Caco-2 (cell line): Measurements from ENCODE around the gene COX20. TPM values are rescaled to one million over a fixed set of nuclear protein-coding genes. Genes with fewer than 3 reads are reported as not detected.
A peak's percentile ranks its signal among the peaks of the same experiment; 100 is the strongest.

Experiments used
- BruUV-seq: library from RNA; stranded (reverse); fragments of 400-500 nt; replicated peaks from 2 replicates; lab custom pipeline; 2021; lab: Mats Ljungman, UMichigan
- CTCF ChIA-PET: fragments of 300-600 bp; sonication (Branson Sonifier 250); formaldehyde crosslinking; loops from one replicate; lab custom pipeline; 2022; ENCODE audit warnings: antibody characterized with exemption; lab: Charles Lee
- POLR2A ChIA-PET: fragments of 300-600 bp; sonication (Branson Sonifier 250); formaldehyde crosslinking; loops from one replicate; lab custom pipeline; 2022; ENCODE audit warnings: antibody characterized with exemption; lab: Charles Lee
- DNase-seq, 2 experiments: peaks; one replicate each; pipeline versions ENCODE4 v3.0.0 to v3.0.0-alpha.2; 2020 to 2022
- H3K27me3 ChIP-seq: replicated peaks from 2 replicates; pipeline ENCODE4 v1.6.0; 2011; ENCODE audit warnings: low read length; ENCODE audit not compliant: control insufficient read depth, insufficient read depth
- H3K36me3 ChIP-seq: 2 replicates; pipeline ENCODE4 v1.5.1; 2011; ENCODE audit warnings: low read length; ENCODE audit not compliant: control insufficient read depth, insufficient read depth
- H3K4me1 ChIP-seq: fragments of 250-450 bp; sonication (Bioruptor Pico); 2 replicates; pipeline ENCODE4 v1.5.1; 2020; ENCODE audit warnings: mild to moderate bottlenecking
- H3K4me3 ChIP-seq: 2 replicates; pipeline ENCODE4 v1.5.1; 2011; ENCODE audit warnings: low read depth, mild to moderate bottlenecking, control low read depth, low read length
- H3K9me3 ChIP-seq: fragments of 250-450 bp; sonication (Bioruptor Pico); 2 replicates; pipeline ENCODE4 v1.5.1; 2020; ENCODE audit warnings: mild to moderate bottlenecking, moderate library complexity
- H3K27ac Mint-ChIP-seq: one replicate; pipeline ENCODE4 v1.8.0; 2022; ENCODE audit warnings: mixed read lengths; ENCODE audit not compliant: unreplicated experiment
- H3K27me3 Mint-ChIP-seq: one replicate; pipeline ENCODE4 v1.8.0; 2022; ENCODE audit warnings: mixed read lengths; ENCODE audit not compliant: insufficient read depth, unreplicated experiment
- H3K36me3 Mint-ChIP-seq: one replicate; pipeline ENCODE4 v1.8.0; 2022; ENCODE audit warnings: mild to moderate bottlenecking, mixed read lengths; ENCODE audit not compliant: insufficient read depth, unreplicated experiment
- H3K4me1 Mint-ChIP-seq: one replicate; pipeline ENCODE4 v1.8.0; 2022; ENCODE audit warnings: low read depth, mixed read lengths; ENCODE audit not compliant: unreplicated experiment
- H3K4me3 Mint-ChIP-seq: one replicate; pipeline ENCODE4 v1.8.0; 2022; ENCODE audit warnings: mild to moderate bottlenecking, moderate library complexity, mixed read lengths; ENCODE audit not compliant: unreplicated experiment
- H3K9me3 Mint-ChIP-seq: one replicate; pipeline ENCODE4 v1.8.0; 2022; ENCODE audit warnings: mixed read lengths; ENCODE audit not compliant: unreplicated experiment
- intact Hi-C: fragments of 100-400 bp; cut with micrococcal nuclease; formaldehyde crosslinking; loops from one replicate; pipeline ENCODE4 v1.10.0; 2022; ENCODE audit not compliant: unreplicated experiment
- total RNA-seq: library from RNA; stranded (reverse); gene quantifications from 2 replicates; pipeline ENCODE4 v1.2.3, GENCODE V29; 2022
- TF ChIP-seq, protein P1 (sequence below), 2 experiments: fragments of 200-600 bp in 1 of 2; IDR thresholded peaks; 1 replicate in 1 of 2; 2 replicates in 1 of 2; pipeline versions ENCODE4 v1.5.1 to v1.8.0; 2011 to 2022; ENCODE audit warnings: antibody characterized with exemption in 1 of 2, control low read depth in 1 of 2, inconsistent platforms in 1 of 2, low read depth in 1 of 2, low read length in 1 of 2, mild to moderate bottlenecking in 1 of 2, moderate library complexity in 1 of 2; ENCODE audit not compliant: insufficient read depth in 1 of 2, severe bottlenecking in 1 of 2, unreplicated experiment in 1 of 2

The COX20 gene
- total RNA-seq, 1 experiment from 2014 or later = 68.0 TPM

DNA sequence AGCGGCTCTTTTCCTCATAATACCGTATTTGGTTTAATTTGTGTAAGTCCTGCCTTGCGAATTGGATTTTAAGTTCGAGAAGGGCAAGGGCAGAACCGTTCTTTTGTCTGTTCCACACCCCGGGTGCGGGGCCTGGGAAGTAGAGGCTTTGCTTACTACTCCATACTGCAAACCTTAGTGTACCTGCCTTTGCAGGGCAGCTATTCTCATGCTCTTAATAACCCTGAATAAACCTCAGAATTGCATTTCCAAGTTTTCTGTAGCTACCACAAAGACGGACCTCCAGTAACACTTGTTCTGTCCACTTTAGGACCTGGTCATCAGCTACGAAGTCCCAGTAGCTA is 29.5 kb downstream of the COX20 start:
- peak in 1 of 2 experiments; percentile 42 for DNase-seq
- TF ChIP-seq, protein P1, sequence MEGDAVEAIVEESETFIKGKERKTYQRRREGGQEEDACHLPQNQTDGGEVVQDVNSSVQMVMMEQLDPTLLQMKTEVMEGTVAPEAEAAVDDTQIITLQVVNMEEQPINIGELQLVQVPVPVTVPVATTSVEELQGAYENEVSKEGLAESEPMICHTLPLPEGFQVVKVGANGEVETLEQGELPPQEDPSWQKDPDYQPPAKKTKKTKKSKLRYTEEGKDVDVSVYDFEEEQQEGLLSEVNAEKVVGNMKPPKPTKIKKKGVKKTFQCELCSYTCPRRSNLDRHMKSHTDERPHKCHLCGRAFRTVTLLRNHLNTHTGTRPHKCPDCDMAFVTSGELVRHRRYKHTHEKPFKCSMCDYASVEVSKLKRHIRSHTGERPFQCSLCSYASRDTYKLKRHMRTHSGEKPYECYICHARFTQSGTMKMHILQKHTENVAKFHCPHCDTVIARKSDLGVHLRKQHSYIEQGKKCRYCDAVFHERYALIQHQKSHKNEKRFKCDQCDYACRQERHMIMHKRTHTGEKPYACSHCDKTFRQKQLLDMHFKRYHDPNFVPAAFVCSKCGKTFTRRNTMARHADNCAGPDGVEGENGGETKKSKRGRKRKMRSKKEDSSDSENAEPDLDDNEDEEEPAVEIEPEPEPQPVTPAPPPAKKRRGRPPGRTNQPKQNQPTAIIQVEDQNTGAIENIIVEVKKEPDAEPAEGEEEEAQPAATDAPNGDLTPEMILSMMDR (IDR thresholded peaks at IDR 0.05; ENCODE audit: insufficient read depth in 1 of 2, low read depth in 1 of 2, low read length in 1 of 2, severe bottlenecking in 1 of 2, unreplicated experiment in 1 of 2) = no peak
- ChIA-PET CTCF (interaction anchor here (1.9 kb wide), 1 partner anchor 178 kb away, joined by 7 read pairs; no protein-coding TSS in a partner anchor), POLR2A (interaction anchor here (0.7 to 3.0 kb wide), 5 partner anchors 15 to 177 kb away, joined by 4 to 19 read pairs (median 6); a partner anchor contains a TSS)
- peaks cover 6% of the 10 kb centered on the region for H3K9me3 Mint-ChIP-seq
- Histone ChIP-seq H3K4me3 (peak overlapping the region; percentile 37), H3K4me1 (peaks cover 7% of the 10 kb centered on the region; the same call in 1 of the 2 replicates), H3K36me3 (peaks cover 2% of the 10 kb centered on the region; the same call in 1 of the 2 replicates), H3K9me3 (no peaks in the 10 kb centered on the region), H3K27me3 (no peaks in the 10 kb centered on the region)
- peak overlapping the region; percentile 94 for H3K4me3 Mint-ChIP-seq
- peaks cover 22% of the 10 kb centered on the region for H3K4me1 Mint-ChIP-seq
- no peaks in the 10 kb centered on the region for H3K27me3 Mint-ChIP-seq
- peak overlapping the region; percentile 83 for H3K27ac Mint-ChIP-seq
- intact Hi-C loops = loop anchor here (2.0 kb wide), 1 partner anchor 54 kb away; no protein-coding TSS in a partner anchor
- BruUV-seq = TSS peak; percentile 94
- peaks cover 48% of the 10 kb centered on the region for H3K36me3 Mint-ChIP-seq

DNA sequence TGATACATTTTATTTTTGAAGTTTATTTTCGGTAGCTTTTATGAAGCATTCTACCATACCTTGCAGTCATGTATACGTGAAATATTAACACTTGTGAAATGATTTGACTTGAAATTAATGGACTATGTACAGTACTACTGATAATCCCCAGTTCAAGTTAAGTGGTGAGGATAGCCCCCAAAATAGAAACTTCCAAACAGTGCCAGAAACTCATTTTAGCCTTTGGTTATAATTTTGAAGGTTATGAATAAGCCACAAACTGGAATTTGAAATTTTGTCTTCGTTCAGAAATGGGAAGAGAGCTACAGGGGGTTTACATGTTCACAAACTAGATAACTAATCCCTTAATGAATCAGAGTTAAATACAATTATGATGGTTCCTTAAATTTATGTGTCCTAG is 30.4 kb downstream of the COX20 start:
- peaks cover 40% of the 10 kb centered on the region for H3K36me3 Mint-ChIP-seq

DNA sequence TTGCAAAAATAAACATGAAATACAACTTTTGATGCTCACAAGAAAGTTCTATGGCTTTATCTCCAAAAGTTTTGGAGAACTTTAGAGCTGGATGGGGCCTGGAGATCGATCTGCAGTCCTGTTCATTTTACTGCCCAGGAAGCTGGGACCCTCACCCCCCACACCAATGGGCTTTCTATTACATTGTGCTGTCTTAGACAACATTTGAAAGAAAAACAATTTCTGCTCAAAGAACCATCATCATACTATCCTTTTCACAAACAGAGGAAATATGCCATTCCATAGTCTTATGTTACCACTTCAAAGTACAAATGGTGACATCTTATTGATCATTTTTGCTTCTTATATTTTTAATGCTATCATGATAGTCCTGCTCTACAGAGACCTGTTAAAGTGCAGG is 30.9 kb downstream of the COX20 start:
- Histone ChIP-seq H3K4me1 (peaks cover 7% of the 10 kb centered on the region; the same call in 1 of the 2 replicates), H3K27me3 (no peaks in the 10 kb centered on the region), H3K9me3 (no peaks in the 10 kb centered on the region), H3K4me3 (no peak overlapping the region), H3K36me3 (no peaks in the 10 kb centered on the region; the same call in 1 of the 2 replicates)
- Mint-ChIP-seq H3K4me1 (peaks cover 14% of the 10 kb centered on the region), H3K27me3 (no peaks in the 10 kb centered on the region), H3K27ac (peak overlapping the region; percentile 28), H3K9me3 (peaks cover 6% of the 10 kb centered on the region), H3K36me3 (peaks cover 34% of the 10 kb centered on the region), H3K4me3 (no peak overlapping the region)
- intact Hi-C loops = no loop called here
- TF ChIP-seq, protein P1 (IDR thresholded peaks at IDR 0.05; ENCODE audit: insufficient read depth in 1 of 2, low read depth in 1 of 2, low read length in 1 of 2, severe bottlenecking in 1 of 2, unreplicated experiment in 1 of 2) = no peak
- BruUV-seq = no TSS peak
- ChIA-PET CTCF (no interaction called here), POLR2A (no interaction called here)
- no peak for DNase-seq

More for the DNA sequence above, 30.4 kb downstream of the COX20 start:
- H3K27me3 ChIP-seq = no peaks in the 10 kb centered on the region
- Mint-ChIP-seq H3K27ac (peak overlapping the region; percentile 83), H3K27me3 (no peaks in the 10 kb centered on the region), H3K9me3 (peaks cover 6% of the 10 kb centered on the region), H3K4me3 (peak overlapping the region; percentile 94), H3K4me1 (peaks cover 18% of the 10 kb centered on the region)
- H3K4me3 ChIP-seq = no peak overlapping the region
- H3K9me3 ChIP-seq = no peaks in the 10 kb centered on the region
- TF ChIP-seq, protein P1 (IDR thresholded peaks at IDR 0.05; ENCODE audit: insufficient read depth in 1 of 2, low read depth in 1 of 2, low read length in 1 of 2, severe bottlenecking in 1 of 2, unreplicated experiment in 1 of 2) = no peak
- intact Hi-C loops = loop anchor here (2.0 kb wide), 1 partner anchor 53 kb away; no protein-coding TSS in a partner anchor
- ChIA-PET CTCF (no interaction called here), POLR2A (interaction anchor here (0.7 to 3.0 kb wide), 3 partner anchors 98 to 177 kb away, joined by 4 to 19 read pairs (median 6); a partner anchor contains a TSS)
- no TSS peak for BruUV-seq
- H3K36me3 ChIP-seq = no peaks in the 10 kb centered on the region; the same call in 1 of the 2 replicates
- no peak for DNase-seq
- peaks cover 7% of the 10 kb centered on the region; the same call in 1 of the 2 replicates for H3K4me1 ChIP-seq
